PC-3 (cell line): Measurements from ENCODE around the gene AGO3. TPM values are rescaled to one million over a fixed set of nuclear protein-coding genes. Genes with fewer than 3 reads are reported as not detected.
A peak's percentile ranks its signal among the peaks of the same experiment; 100 is the strongest.

ENCODE experiments used
- ATAC-seq: fragments of 200-7000 bp; cut with Tn5 transposase; 2 replicates; pipeline ENCODE4 v1.9.1; 2020; ENCODE audit warnings: mild to moderate bottlenecking, moderate library complexity
- BruUV-seq: library from RNA; stranded (reverse); fragments of 400-500 nt; replicated peaks from 2 replicates; lab custom pipeline; 2021; lab: Mats Ljungman, UMichigan
- CTCF ChIA-PET: fragments of 300-600 bp; sonication (Branson Sonifier 250); formaldehyde crosslinking; loops from one replicate; lab custom pipeline; 2022; ENCODE audit warnings: antibody characterized with exemption; lab: Charles Lee
- POLR2A ChIA-PET: fragments of 300-600 bp; sonication (Branson Sonifier 250); formaldehyde crosslinking; loops from one replicate; lab custom pipeline; 2022; ENCODE audit warnings: antibody characterized with exemption; ENCODE audit not compliant: unreplicated experiment; lab: Charles Lee
- DNase-seq: peaks from one replicate; pipeline ENCODE4 v3.0.0-alpha.2; 2015
- H2AFZ ChIP-seq: fragments of 300-600 bp; sonication (generic); 2 replicates; pipeline ENCODE4 v1.6.0; 2016; ENCODE audit warnings: antibody characterized with exemption, low read length
- H3F3A ChIP-seq: fragments of 300-600 bp; sonication (generic); one replicate; pipeline ENCODE4 v1.6.0; 2017; ENCODE audit warnings: antibody characterized with exemption, low read length, control low read depth, mild to moderate bottlenecking; ENCODE audit not compliant: unreplicated experiment
- H3K27ac ChIP-seq: fragments of 300-600 bp; sonication (generic); 2 replicates; pipeline ENCODE4 v1.5.1; 2016; ENCODE audit warnings: mild to moderate bottlenecking, low read length
- H3K27me3 ChIP-seq: fragments of 300-600 bp; sonication (generic); 2 replicates; pipeline ENCODE4 v1.6.1; 2016; ENCODE audit warnings: low read length, mixed read lengths
- H3K36me3 ChIP-seq: fragments of 300-600 bp; sonication (generic); 2 replicates; pipeline ENCODE4 v1.6.1; 2016; ENCODE audit warnings: low read depth, mixed run types, low read length, mixed read lengths
- H3K4me1 ChIP-seq: fragments of 300-600 bp; sonication (generic); 2 replicates; pipeline ENCODE4 v1.5.1; 2016; ENCODE audit warnings: low read length; ENCODE audit not compliant: insufficient read depth
- H3K4me2 ChIP-seq: fragments of 300-600 bp; sonication (generic); 2 replicates; pipeline ENCODE4 v1.6.0; 2016; ENCODE audit warnings: low read length
- H3K4me3 ChIP-seq: fragments of 300-600 bp; sonication (generic); 2 replicates; pipeline ENCODE4 v1.5.1; 2016; ENCODE audit warnings: mild to moderate bottlenecking, low read length, mixed read lengths
- H3K79me2 ChIP-seq: fragments of 300-600 bp; sonication (generic); 2 replicates; pipeline ENCODE4 v1.6.1; 2017; ENCODE audit warnings: low read length, mixed read lengths
- H3K9ac ChIP-seq: fragments of 300-600 bp; sonication (generic); 2 replicates; pipeline ENCODE4 v1.6.0; 2016; ENCODE audit warnings: mild to moderate bottlenecking, low read length
- H3K9me2 ChIP-seq: fragments of 300-600 bp; sonication (generic); replicated peaks from 2 replicates; pipeline ENCODE4 v1.6.1; 2016; ENCODE audit warnings: mixed run types, low read length, mixed read lengths
- H3K9me3 ChIP-seq: fragments of 300-600 bp; sonication (generic); 2 replicates; pipeline ENCODE4 v1.6.1; 2016; ENCODE audit warnings: low read length, mixed read lengths
- H4K20me1 ChIP-seq: fragments of 300-600 bp; sonication (generic); 2 replicates; pipeline ENCODE4 v1.6.1; 2016; ENCODE audit warnings: low read length, mixed read lengths
- EZH2 ChIP-seq: fragments of 300-600 bp; sonication (generic); IDR thresholded peaks from one replicate; pipeline ENCODE4 v1.6.1; 2017; ENCODE audit warnings: antibody characterized with exemption, mild to moderate bottlenecking, low read length; ENCODE audit not compliant: unreplicated experiment
- EZH2phosphoT487 ChIP-seq: fragments of 300-600 bp; sonication (generic); IDR thresholded peaks from 2 replicates; pipeline ENCODE4 v1.6.1; 2018; ENCODE audit warnings: mild to moderate bottlenecking, antibody characterized with exemption, low read length, borderline replicate concordance
- intact Hi-C: fragments of 100-400 bp; cut with micrococcal nuclease; formaldehyde crosslinking; loops from 2 replicates; pipeline ENCODE4 v1.9.0; 2023
- total RNA-seq: library from RNA; depleted of rRNA; stranded (reverse); fragments of >200 nt; gene quantifications from 2 replicates; pipeline ENCODE4 v1.2.3, GENCODE V29; 2014
- TF ChIP-seq, protein P1 (sequence below): fragments of 300-600 bp; sonication (generic); conservative IDR thresholded peaks from 2 replicates; pipeline ENCODE4 v1.5.1; 2017; ENCODE audit warnings: antibody characterized with exemption, low read depth, mild to moderate bottlenecking, low read length

Gene AGO3
- total RNA-seq, 1 experiment from 2014 or later: 17.7 TPM

DNA sequence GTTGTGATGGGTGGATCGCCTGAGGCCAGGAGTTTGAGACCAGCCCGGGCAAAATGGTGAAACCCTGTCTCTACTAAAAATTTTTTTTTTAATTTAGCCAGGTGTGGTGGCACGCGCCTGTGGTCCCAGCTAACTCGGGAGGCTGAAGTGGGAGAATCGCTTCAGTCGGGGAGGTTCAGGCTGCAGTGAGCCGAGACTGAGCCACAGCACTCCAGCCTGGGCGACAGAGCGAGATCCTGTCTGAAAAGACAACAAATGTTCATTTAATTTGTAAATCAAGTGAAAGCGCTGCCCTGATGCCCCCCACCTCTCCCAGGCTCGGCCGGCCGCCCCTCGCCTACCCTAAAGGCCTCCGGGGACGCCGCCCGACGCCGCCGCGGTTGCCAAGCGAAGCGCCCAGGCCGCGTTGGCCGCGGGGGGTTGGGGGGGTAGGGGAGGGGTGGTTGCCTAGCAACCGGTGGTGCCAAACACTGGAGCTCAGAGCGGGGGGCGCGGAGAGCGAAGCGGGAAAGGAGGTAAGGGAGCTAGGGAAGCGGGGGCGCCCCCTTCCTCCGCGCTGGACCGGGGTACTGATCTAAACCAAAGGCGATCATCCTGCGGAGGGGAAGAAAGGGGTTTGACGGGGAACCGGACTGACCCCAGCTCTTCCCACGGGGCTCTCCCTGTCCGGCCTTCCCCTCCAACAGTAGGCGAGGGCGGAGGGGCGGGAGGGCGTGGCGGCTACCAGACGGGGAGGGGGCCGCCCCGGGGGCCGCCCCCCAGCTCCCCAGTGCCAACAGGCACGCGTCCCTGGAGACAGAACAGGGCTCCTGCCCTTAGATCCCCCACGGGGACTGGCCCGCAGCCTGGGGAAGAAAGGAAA, 153.0 kb downstream of the AGO3 start, which contains the start of gene TEKT2:
Gene TEKT2, plus strand, starts transcription at position 460 of the 862 bp plus-strand sequence. CDS start 828 bp downstream, outside the sequence.
- H3F3A ChIP-seq: no peaks in the 10 kb centered on the region
- CTCF ChIA-PET: interaction anchor here (0.5 kb wide), 1 partner anchor 152 kb away, joined by 3 read pairs; no protein-coding TSS in a partner anchor
- no peak within 1 kb of the TSS for H3K4me2 ChIP-seq
- POLR2A ChIA-PET: no interaction called here
- H3K27ac ChIP-seq: no peak within 1 kb of the TSS
- intact Hi-C loops: loop anchor here (10.0 kb wide), 1 partner anchor 149 kb away; the partner anchor contains the start of gene AGO3
- no peaks in the 10 kb centered on the region for H3K36me3 ChIP-seq
- H3K4me3 ChIP-seq: no peak within 1 kb of the TSS
- BruUV-seq: no TSS peak
- ATAC-seq: no peak
- H3K9me2 ChIP-seq: no peaks in the 10 kb centered on the region
- H3K9me3 ChIP-seq: no peaks in the 10 kb centered on the region
- no peaks in the 10 kb centered on the region for H4K20me1 ChIP-seq
- H3K4me1 ChIP-seq: 0 out of 2 replicates have a peak, but pooled peaks cover 4% of the 10 kb centered on the region
- DNase-seq: no peak
- no peak within 1 kb of the TSS for H3K9ac ChIP-seq
- no peak for TF ChIP-seq EZH2
- TF ChIP-seq, protein P1, sequence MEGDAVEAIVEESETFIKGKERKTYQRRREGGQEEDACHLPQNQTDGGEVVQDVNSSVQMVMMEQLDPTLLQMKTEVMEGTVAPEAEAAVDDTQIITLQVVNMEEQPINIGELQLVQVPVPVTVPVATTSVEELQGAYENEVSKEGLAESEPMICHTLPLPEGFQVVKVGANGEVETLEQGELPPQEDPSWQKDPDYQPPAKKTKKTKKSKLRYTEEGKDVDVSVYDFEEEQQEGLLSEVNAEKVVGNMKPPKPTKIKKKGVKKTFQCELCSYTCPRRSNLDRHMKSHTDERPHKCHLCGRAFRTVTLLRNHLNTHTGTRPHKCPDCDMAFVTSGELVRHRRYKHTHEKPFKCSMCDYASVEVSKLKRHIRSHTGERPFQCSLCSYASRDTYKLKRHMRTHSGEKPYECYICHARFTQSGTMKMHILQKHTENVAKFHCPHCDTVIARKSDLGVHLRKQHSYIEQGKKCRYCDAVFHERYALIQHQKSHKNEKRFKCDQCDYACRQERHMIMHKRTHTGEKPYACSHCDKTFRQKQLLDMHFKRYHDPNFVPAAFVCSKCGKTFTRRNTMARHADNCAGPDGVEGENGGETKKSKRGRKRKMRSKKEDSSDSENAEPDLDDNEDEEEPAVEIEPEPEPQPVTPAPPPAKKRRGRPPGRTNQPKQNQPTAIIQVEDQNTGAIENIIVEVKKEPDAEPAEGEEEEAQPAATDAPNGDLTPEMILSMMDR: no peak
- no peaks in the 10 kb centered on the region for H3K27me3 ChIP-seq
- peaks cover 1% of the 10 kb centered on the region for H3K79me2 ChIP-seq
- peak within 1 kb of the TSS; percentile 22; the same call in 1 of the 2 replicates for H2AFZ ChIP-seq

DNA sequence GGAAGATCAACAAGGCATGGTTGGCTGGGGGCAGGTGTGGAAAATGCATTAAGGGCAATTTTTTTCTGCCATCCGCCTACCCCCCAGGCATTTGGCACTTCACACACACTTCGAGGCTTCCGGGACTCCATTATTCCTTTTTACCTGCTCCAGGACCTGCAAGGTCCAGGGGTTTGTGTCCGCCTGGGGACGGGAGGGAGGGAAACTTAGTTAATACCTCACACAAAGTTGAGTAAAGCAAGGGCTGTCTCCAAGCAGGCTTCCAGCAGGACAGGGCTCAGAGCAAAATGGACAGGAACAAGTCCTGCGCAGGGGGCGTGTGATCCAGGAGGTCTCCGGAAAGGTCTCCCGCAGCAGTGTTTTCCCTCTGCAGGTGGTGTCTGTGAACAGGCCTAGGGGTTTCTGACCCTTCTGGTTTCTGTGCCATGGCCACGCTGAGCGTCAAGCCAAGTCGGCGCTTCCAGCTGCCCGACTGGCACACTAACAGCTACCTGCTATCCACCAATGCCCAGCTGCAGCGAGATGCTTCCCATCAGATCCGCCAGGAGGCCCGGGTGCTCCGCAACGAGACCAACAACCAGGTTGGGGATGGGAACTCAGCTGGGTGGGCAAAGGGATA, 153.7 kb downstream of the AGO3 start:
- H3F3A ChIP-seq: no peaks in the 10 kb centered on the region
- H3K9me2 ChIP-seq: no peaks in the 10 kb centered on the region
- no peaks in the 10 kb centered on the region for H4K20me1 ChIP-seq
- H3K27ac ChIP-seq: no peak overlapping the region
- intact Hi-C loops: loop anchor here (5.0 to 10.0 kb wide), 2 partner anchors 150 to 227 kb away; partner anchors contain the start of gene AGO3
- no peaks in the 10 kb centered on the region for H3K9me3 ChIP-seq
- no peaks in the 10 kb centered on the region for H3K36me3 ChIP-seq
- H3K27me3 ChIP-seq: no peaks in the 10 kb centered on the region
- TF ChIP-seq, protein P1: no peak
- TF ChIP-seq EZH2 (no peak), EZH2phosphoT487 (no peak)
- CTCF ChIA-PET: no interaction called here
- H3K4me3 ChIP-seq: no peak overlapping the region
- BruUV-seq: no TSS peak
- DNase-seq (no peak), ATAC-seq (no peak)
- H3K9ac ChIP-seq: no peak overlapping the region
- no peak overlapping the region for H3K4me2 ChIP-seq
- H2AFZ ChIP-seq: peak overlapping the region; percentile 22; the same call in 1 of the 2 replicates
- POLR2A ChIA-PET: no interaction called here
- H3K79me2 ChIP-seq: peaks cover 9% of the 10 kb centered on the region
- H3K4me1 ChIP-seq: peaks cover 5% of the 10 kb centered on the region; the same call in 1 of the 2 replicates
